Occipital lobe (tissue), 2 donors: Measurements from ENCODE around the gene KCNIP3. TPM values are rescaled to one million over a fixed set of nuclear protein-coding genes. Genes with fewer than 3 reads are reported as not detected.
A peak's percentile ranks its signal among the peaks of the same experiment; 100 is the strongest.
"Not testable (repeated sequence)": the region's sequence is repeated elsewhere in the genome, so short reads cannot be mapped to it uniquely, and the experiment has no call there.

Source experiments
- DNase-seq: peaks from one replicate; lab custom pipeline; 2025; lab: John Stamatoyannopoulos, UW
- total RNA-seq: library from RNA; depleted of rRNA; stranded (reverse); fragments of >200 nt; gene quantifications from one replicate; pipeline ENCODE4 v1.2.3, GENCODE V29; 2014

Gene KCNIP3
- 6.9 TPM for total RNA-seq

DNA sequence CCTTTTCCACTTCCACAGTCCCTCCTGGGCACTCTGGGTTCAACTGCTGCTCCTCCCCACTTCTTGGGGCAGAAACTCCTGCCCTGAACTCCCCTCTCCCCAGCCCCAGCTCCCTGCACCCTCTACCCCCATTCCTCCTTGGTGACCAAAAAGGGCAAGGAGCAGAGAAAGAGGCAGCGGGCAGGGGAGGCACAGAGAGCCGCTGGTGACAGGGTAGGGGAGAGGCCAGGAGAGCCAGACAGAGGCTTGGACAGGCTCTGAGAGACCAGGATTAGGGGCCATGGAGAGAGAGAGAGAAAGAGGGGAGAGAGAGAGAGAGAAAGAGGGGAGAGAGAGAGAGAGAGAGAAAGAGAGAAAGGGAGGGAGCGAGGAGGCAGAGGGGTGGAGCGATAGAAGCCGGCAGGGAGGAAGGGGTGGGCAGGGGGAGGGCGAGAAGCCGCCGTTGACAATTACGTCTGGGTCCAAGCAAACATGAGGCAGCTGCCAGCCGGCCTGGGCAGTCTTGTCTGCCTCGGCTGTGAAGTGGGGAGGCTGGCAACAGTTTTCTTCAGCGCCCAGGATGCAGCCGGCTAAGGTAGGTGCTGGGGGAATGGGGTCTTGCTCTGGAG is at the start of gene KCNIP3:
TSS of gene KCNIP3 (plus strand) at position 468 of the 608 bp plus-strand sequence. CDS start at position 560, 92 bp downstream.
- peak; percentile 75 for DNase-seq

DNA sequence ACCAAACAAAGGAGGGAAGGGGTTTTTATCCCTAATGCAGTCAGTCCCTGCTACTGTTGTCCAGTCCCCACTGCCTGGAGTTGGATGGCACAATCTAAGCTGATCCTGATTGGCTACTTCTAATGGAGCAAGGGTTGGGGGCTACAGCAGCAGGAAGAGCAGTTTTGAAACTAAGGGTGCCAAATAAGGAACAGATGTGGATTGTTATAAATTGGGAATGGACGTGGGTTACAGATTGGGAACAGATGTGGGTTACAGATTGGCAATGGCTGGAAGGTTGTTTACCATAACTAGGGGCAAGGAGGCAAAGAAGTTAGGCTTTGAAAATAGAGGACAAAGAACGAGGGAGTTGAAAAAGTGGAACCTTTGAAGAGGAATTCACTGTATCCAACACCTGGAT is 38.9 kb upstream of the KCNIP3 start:
- no peak for DNase-seq

DNA sequence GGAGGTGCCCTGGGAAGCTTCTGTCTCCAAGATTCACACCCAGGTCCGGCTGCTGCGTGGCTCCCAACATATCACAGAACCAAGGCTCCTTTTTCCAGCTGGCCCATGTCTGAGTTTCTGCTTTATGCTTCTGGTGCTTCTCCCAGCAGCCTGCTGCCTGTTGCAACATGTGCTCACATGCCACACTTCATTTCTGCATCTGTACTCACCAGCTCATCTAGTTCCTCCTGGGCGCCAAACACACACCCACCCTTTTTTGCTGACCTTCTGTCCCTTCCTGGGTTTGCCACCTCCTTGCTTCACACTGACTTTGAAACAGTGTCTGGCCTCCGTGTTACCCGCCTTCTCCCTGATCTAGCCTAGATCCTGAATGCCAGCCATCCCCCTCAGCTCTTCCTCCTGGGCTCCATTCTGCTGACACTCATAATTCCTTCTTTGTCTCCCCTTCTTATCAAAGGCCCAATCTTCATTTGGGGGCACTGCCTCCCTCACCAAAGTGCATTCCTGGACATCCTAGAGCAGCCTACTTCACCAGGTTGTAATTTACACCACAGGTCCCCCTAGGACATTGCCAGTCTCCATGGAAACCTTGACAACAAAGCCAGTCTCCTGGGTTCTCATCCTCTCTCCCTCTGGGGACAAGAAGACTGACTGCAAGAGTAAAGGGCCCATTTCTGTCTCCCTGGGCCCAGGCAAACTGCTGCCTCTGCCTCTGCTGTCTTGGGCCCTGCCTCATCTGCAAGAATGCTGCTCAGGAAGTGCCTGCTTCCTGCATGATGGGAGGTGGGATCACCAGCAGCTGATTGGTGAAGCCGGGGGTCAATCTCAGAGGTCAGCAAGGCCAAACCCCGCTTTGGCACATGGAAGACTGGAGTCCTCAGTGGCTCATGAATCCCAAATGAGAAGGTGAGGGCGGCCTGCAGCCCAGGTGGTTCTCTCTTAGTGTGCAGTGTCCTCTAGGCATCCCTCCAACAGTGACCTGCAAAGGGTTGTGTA is 36.8 kb upstream of the KCNIP3 start:
- DNase-seq = no peak

DNA sequence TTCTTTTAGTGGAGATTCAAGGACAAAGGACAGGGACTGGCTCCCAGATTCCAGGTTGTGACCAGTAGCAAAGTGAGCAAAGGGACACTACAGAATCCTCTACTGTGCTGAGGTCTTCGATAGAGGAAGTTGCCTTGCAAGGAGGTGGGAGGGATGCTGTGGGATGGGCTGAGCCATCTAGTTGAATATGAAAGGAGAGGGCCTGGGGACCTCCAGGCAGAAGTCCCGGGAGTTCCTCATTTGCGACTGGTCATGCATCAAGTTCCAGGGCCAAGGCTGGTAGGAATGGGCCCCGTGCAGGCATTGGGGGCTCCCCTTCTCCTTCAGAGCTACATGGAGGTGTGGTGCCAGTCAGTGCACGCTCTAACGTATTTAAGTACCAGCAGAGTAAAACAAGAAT is 35.5 kb upstream of the KCNIP3 start:
- DNase-seq = no peak

DNA sequence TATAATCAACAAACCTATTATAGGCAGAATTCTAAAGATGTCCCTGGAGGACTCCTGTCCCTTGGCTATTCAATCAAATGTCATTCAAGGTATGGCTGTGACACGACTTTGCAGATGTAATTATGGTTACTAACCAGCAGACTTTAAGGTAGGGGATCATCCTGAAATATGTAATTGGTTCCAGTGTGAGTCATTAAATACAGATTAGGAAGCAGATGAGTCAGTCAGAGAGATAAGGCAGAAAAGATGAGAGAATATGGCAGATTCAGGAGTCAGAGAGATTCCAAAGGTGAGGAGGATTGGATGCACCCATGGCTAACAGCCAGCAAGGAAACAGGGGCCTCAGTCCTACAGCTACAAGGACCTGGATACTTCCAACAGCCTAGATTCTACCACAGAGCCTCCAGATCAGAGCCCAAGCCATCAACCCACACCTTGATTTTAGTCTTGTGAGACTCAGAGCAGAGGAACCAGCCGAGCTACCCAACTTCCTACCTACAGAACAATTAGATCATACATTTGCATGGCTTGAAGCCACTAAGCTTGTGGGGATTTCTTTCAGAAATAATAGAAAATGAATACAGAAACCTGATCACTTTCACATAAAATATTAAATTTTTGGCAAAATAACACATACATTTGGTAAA is 34.1 kb upstream of the KCNIP3 start:
- DNase-seq = no peak

DNA sequence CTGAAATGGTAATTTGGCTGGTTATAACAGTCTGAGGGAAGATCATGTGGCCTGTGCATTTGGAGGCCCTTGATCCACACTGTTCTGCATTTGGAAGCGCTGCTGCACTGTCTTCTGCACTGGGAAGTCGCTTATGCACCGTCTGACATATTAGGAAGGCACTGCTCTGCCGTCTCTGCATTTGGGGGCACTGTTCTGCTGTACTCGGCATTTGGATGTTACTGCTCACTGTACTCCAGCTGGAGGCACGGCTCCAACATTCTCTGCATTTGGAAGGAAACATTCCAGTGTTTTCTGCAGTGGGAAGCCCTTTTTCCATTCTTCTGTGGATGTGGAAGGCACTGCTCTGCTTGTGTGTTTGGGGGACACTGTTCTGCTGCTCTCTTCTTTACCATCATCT is 32.5 kb upstream of the KCNIP3 start:
- peak; percentile 28 for DNase-seq

DNA sequence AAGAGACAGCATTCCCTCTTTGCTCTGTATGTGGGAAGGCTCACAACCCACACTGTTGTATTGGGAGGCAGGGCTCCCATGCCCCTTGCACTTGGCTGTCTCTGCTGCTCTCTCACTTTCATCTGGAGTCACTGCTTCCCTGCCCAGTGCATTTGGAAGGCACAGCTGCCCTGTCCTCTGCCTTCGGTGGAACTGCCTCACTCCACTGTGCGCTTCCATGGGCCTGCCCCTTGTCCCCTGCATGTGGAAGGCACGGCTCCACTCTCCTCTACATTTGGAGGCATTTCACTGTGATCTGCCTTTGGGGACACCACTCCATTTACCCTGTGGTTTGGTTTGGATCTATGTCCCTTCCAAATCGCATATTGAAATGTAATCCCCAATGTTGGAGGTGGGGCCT is 32.0 kb upstream of the KCNIP3 start:
- DNase-seq = no peak

DNA sequence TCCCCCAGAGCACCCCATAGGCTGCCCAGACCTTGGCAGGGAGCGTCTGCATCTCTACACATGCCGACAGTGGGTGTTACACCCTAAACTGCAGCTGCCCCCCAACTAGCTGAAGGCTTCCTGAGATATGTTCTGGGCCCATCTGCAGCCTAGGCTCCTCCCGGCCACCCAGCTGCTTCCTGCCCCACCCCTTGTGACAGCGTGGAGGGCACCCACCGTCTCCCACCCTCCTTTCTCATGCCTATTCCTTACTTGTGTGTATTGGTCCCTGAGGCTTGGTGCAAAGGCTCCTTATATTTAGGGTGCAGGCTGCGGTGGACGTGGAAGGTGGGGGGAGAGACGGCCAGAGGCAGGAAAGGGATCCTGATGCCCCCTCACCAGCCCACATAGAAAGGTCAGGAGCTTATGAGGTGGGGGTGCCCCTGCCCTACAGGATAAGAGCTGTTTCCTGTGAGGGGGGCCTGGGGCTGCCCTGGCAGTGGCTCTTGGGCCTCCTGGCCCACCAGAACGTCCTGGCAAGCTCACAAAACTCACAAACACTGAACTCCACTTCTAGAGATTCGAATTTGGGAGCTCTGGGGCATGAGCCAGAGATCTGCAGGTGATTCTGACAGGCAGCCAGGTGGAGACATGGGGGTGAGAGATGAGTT is 30.2 kb upstream of the KCNIP3 start:
- DNase-seq = no peak

DNA sequence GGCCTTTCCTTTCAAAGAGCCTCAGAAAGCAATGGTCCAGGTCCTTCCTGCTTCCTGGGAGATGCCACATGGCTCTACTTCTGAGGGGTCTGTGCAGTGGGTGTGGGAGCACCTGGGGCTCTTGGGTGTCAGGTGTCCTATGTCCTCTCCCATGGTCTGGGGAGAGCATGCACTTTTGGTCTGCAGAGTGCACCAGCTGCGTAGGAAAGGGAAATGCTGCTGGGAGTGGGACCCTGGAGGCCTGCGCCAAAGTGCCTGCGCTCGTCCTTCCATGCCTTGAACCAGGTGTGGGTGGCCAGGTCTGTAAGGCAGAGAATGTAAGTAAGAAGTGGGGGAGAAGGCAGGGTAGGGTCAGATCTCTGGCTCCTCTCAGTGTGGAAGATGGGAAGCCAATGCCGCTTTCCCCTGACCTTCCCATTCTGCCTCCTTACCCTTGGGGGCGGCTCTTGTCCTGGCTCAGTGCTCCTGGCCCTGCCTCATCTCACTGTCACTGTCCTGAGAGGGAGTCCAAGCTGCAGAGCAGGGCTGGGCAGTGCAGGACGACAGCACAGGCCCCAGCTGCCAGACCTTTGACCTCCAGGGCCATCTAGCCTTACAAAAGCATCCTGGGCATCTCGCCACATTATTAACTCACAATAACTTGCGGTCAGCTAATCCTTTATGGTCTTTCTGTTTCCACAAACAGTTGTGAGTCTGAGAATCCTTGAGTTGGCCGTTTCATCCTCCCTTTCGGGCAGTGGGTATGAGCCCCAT is 29.5 kb upstream of the KCNIP3 start:
- DNase-seq = no peak

DNA sequence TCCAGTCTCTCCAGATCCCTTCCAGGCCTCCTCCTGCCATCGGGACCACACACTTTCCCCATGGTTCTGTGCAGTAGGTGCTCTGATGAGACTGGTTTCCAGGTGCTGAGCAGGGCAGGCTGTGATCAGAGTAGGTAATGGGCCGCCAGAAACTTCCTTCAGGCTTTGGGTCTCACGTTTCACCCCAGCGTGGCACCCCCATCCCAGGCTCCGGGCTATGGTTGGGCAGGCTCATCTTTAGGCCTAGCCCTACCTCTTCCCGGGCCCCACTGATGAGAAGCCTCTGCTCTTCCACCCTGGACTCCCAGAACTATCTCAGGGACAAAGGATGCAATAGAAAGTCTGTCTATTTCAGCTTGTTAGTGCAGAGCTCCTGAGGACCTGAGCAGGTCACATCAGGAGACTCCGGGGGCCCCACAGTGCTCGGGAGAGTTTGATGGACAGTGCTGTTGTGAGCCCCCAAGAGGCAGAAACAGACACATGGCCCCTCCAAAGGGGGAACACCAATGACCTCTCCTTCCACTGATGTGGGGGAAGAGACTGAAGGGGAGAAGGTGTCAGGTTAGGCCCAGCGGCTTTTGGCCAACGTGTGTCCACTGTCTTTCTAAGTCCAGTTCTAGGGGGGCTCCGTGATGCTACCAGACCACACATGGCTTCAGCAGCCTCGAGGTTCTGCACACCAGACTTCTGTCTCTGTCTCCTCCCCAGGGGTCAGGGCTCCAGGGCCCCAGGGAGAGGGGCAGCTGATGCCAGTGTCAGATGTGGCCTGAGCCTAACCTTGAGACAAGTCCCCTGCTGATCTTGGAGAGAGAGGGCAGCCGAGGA is 28.7 kb upstream of the KCNIP3 start:
- no peak for DNase-seq

DNA sequence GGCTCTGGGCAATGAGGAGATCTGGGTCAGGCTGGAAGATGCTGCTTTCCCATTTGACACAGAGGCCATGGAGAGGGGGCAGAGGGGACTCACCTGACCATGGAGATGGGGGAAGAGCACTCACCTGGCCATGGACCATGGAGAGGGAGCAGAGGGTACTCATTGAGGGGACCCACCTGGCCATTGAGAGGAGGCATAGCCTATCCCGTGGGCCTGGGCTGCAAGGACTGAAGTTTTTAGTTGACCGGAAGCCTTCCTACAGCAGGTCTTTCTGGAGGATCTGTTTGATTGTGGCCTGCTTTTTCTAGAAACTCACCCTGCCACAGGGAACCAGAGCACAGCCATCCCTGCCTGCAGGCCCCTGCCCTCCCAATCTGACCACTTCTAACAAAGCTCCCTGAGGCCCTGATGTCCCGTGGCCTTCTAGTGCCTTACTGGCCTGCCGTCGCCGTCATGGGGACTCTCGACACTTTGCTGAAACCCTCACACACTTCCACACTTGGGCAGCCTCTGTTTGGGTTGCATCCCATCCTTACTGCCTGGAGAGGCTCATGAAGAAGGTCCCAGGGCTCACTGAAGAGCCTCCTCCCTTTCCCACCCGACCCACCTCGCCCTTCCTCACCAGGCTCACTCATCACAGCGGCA is 28.0 kb upstream of the KCNIP3 start:
- no peak for DNase-seq

DNA sequence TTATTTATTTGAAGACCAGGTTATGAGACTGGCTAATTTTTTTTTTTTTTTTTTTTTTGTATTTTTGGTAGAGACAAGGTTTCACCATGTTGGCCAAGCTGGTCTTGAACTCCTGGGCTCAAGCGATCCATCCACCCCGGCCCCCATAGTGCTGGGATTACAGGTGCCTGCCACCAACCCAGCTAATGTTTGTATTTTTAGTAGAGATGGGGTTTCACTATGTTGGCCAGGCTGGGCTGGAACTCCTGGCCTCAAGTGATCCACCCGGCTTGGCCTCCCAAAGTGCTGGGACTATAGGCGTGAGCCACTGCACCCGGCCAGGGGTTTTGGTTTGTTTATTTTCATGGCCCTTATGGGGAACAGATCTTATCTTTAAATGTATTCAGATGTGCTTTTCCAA is 27.4 kb upstream of the KCNIP3 start:
- DNase-seq = not testable (repeated sequence)

DNA sequence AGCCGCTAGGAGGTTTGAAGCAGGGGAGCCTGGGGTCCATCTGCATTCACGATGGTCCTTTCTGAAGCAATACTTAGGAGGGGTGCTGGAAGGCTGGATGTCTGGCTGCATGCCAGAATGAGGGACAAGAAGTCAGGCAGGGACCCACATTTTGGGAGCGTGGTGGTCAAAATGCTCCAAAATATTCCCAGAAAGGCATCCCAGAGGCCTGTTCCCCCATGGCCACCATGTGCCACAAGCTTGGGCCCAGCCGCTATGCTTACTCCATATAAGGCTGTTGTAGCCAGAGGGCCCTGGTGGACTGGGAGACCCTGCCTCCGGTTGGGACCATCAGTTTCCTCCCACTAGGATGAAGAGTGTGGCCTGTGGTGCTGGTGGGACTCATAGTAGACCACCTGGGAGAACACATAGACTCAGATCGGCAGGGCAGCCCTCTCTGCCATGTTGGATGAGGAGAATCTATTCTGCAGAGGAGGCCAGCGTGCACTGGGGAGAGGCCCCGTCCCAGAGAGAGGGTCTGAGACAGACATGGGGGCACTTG is 26.5 kb upstream of the KCNIP3 start:
- no peak for DNase-seq

DNA sequence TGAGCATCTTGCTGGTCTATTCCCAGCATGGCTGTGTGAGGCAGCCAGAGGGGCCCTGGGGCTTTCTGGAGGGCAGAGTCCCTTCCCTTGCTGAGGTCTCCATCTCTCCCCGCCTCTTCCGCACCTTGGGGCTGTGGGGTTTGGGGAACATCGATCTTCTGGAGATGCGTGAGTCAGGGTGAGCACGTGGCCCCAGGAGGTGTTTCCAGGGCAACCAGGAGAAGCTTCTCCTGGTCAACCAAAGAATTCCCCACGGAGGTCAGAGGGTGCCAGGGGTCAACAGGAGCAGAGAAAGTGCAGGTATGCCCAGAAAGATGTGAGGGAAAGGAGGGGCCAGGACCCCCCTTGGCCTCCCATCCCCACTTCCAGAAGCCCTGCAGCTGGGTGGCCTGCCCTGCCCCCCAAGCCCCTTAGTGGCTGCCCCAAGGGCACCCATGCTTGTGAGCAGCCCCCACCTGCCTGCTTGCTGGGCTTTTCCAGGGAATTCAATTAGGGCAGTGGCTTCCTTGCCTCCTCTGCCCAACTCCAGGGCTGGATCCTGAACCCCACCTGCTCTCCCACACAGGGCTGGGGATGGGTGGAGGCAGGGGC is 25.7 kb upstream of the KCNIP3 start:
- DNase-seq = no peak

DNA sequence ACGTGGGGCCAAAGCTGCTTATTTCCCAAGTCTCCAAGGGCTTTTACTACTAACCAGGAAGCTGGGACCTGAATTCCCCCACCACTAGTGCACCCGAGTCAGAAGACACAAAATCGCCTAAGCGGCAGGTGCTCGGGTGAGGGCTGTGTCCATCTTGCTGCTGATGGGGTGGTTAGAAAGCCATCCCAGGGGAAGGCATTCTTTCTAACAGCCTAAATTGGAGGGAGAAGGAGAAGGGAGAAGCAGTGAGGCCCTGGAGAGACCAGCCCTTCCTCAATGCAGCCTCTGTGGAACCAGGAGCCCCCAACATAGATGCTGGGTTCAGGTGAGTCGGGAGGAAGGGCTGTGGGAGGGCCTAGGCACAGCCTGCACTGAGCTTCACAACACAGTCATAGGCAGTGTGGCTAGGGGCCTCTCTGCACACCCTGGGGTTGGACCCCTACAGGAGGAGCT is 24.8 kb upstream of the KCNIP3 start:
- DNase-seq = no peak

DNA sequence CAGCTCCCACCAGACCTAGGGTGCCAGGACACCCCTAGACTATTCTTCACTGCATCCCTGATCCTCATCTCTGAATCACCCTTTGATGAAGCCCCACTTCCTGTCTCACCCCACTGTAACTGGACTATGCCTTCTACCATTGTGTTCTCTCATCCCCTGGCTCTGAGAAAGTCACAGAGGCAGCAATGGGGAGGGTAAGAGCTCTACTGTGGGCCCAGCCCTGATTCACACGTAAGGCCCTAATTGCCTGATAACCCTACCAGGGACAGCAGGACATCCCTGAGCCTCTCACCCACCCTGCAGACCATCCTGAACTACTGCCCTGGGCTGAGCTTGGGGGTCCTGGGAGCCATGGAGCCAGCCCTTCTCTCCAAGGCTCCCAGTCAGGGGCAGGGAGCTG is 24.4 kb upstream of the KCNIP3 start:
- DNase-seq = no peak

DNA sequence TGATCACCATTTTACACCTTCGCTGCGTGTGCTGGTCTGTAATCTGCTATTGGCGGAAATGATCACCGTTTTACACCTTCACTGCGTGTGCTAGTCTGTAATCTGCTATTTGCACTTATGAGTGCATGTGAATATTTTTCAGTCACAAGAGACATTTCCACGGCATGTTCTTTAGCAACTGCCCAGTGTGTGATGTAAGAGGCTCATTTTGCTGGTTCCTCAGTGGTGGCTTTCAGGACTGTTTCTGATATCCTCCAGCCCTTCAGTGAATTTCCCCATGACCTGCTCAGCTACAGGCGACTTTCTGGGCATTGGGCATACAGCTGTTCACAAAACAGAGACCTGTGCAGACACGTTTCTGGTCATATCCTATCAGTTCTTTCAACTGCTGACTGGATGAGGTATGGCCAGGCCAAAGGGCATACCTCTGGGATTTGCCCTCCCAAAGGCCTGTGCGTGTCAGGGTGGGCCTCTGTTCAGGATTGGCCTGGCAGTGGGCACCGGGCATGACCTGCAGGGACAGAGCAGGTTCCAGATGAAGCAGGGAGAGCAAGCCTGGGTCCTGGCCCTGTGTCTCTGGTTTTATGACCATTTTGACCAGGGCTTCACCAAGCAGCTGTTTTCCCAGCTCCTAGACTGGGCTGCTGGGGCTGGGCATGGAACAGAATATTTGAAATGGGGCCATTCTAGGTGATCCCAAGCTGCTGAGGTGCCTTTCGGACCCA is 23.4 kb upstream of the KCNIP3 start:
- DNase-seq = no peak
